ENCODE results near the gene TMEM61.
"Not testable (repeated sequence)": the region's sequence is repeated elsewhere in the genome, so short reads cannot be mapped to it uniquely, and the experiment has no call there.

The TMEM61 gene

GRCh38 chr1:54962612-54963395 lies 17.6 kb upstream of the TMEM61 start:
- no peak for DNase-seq (ENCODE audit: low read depth)

DNA sequence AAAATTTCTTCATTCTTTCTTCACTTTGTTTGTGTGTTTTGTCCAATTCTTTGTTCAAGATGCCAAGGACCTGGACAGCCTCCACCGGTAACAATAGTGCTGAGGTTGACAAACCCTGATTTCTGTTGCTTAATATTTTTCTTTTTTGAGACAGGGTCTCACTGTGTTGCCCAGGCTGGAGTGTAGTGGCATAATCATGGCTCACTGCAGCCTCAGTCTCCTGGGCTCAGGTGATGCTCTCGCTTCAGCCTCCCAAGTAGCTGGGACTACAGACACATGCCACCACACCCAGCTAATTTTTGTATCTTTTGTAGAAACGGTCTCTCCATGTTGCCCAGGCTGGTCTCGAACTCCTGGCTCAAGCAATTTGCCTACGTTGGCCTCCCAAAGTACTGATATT lies 16.6 kb upstream of the TMEM61 start:
- DNase-seq (ENCODE audit: low read depth) = not testable (repeated sequence)

- DNase-seq (ENCODE audit: low read depth) = no peak
Measured at GRCh38 chr1:54965624-54966340, 14.6 kb upstream of the TMEM61 start.

DNA sequence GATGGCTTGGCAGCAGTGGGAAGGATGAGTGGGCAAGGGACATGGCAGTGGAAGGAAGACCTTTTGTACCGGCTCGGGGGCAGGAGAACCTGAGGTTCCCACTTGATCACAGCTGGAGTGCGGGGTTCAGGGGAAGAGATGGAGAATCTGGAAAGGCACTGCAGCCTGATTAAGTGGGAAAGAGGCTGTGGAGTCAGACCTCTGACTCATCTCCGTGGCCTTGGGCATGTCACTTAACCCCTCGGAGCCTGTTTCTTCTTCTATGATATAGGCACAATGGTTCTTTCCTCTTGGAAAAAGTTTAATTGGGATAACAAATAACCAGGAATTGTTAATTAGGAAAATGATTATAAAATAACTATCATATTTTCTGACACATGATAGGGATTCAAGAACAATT lies 13.1 kb upstream of the TMEM61 start:
- DNase-seq (ENCODE audit: low read depth) = no peak

GRCh38 chr1:54968551-54968950 lies 11.9 kb upstream of the TMEM61 start:
- no peak for DNase-seq (ENCODE audit: low read depth)

GRCh38 chr1:54969879-54970278 lies 10.5 kb upstream of the TMEM61 start:
- DNase-seq (ENCODE audit: low read depth) = no peak

- no peak for DNase-seq (ENCODE audit: low read depth)
Measured at GRCh38 chr1:54970901-54971300, 9.5 kb upstream of the TMEM61 start.

DNA sequence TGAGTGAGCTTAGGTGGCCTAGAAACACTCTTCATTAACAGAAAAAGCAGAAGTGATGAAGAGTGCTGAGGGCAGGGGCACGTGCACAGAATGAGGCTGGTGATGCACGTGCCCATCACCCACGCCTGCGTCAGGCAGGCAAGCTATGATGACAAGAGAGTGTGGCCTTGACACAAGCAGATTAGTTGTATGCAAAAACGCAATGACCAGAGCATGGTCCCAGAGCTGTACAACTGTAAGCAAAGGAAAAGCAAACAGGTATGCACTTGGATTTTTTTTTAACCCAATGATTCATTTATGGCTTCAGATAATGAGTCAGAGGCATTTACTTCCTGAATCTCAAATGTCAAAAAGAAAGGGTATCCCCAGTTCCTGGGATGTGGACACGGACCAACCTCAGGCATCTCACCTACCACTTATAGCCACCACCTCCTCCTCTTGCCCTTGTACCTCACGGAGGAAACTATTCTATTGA lies 9.1 kb upstream of the TMEM61 start:
- no peak for DNase-seq (ENCODE audit: low read depth)

GRCh38 chr1:54972436-54972835 lies 8.0 kb upstream of the TMEM61 start:
- DNase-seq (ENCODE audit: low read depth) = no peak

DNA sequence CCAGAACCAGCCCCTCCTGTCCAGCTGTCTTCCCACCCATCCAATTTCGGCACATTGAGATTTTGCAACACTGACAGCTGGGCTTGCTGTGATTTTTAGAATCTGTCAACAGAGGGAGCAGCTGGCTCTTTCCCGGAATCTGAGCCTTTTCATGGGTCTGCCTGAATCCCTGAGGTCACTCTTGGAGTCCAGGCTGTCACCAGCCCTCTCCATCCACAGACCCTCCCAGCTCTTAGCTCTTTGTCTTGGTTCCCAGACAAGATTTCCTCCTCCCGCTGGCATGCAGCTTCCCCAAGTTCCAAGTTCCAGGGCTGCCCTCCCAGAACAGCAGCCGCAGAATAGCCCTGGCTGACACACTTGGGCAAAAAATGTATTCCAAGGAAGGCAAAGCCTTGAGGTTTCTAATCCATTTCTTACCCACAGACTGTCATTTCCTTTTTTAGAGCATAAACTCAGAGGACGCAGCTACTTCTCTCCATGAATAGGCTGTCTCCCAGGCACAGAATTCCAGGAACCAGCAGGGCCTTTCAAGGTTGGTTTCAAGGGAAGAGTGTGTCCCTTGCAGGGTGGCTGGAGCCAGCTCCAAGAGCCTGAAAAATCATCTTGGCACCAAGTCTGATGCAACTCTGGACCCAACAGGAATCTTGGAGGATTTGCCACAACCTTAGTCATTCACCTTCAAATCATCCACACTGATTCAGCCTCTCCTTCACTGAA lies 7.1 kb upstream of the TMEM61 start:
- no peak for DNase-seq (ENCODE audit: low read depth)

DNA sequence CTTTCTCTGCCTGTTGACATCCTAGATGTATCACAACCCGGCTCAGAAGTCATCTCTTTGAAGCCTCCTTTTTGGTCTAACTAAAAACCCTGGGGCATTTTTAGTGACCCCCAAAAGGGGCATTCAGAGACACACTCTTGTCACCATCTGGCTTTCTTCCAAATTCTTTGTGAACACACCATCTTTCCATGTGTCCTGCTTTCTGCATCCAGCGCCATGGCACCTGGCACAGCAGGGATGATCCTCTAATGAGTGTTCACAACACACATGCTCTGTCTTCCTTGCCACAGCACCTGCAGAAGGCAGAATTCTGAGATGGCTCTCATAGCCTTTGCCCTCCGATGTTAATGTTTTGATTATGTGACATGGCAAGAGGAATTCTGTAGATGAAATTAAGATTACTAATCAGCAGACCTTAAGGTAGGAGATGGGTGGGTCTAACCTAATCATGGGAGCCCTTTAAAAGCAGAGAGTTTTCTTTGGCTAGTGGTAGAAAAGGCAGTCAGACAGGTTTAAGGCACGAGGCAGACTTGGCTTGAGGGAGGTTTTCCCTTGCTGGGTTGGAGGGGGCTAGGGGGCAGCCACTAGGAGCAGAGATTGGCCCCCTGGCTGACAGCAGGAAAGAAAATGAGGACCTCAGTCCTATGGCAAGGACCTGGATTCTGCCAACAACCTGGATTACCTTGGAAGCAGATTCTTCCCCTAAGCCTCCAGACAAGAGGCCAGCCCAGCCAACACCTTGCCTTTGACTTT lies 4.9 kb upstream of the TMEM61 start:
- DNase-seq (ENCODE audit: low read depth) = no peak

- no peak for DNase-seq (ENCODE audit: low read depth)
Measured at GRCh38 chr1:54976747-54977146, 3.7 kb upstream of the TMEM61 start.

GRCh38 chr1:54977533-54978297 lies 2.7 kb upstream of the TMEM61 start:
- no peak for DNase-seq (ENCODE audit: low read depth)

DNA sequence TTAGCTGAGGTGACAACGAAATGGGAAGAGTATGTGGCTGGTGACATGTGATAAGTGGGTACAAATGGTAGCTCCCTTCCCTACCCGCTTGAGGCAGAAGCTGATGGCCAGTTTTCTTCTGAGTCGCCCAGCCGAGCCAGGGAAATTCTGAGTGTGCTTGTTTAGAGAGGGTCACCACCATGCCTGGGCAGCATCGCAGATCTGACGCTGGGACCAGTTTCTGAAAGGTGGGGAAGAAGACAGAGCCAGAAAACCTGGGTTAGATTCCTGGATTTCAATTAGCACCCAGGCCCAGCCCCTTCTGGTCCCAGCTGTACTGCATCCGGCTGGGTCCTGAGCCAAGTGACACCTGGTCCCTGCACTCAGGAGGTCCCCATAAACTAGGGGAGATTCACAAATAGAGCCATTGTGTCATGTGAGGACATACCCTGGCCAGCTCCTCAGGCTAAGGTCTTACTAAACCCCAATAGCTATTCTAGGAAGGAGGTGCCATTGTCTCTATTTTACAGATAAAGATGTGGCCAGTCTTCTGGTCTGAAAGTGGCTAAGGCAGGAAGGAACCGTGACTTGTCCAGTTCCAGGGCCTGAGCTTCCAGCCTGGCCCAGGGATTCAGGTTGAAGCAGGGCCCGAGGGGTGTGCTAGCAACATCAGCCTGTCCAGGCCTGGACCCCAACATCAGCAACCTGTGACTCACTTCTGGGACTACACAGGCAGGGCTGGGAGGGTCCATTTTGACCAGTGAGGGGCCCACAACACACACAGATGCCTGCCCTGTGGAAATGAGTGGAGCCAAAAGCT lies 1.7 kb upstream of the TMEM61 start:
- no peak for DNase-seq (ENCODE audit: low read depth)

DNA sequence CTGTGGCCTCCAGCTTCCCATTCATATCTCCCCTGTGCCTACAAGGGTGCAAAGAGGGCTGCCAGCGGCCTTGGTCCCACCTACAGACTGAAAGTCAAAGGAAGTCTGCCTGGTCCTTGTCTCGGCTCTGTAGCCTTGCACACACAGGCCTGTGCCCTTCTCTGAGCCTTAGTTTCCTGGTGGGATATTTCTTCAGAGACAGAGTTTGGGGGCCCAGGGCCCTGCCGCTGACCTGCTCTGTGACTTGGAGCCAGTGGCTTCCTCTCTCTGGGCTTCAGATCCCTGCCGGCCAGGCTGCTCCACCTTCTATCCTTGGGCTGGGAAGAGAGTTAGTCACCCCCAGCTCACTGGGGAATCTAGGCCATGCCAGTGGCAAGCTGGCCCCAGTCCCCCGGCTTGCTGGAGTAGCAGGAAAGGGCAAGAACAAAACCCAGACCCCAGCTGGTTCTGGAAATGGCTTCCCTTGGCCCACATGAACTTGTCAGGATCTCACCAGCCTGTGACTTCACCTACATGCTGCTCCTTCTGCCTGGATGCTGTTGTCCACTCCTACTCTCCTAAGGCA lies 1.0 kb upstream of the TMEM61 start:
- DNase-seq (ENCODE audit: low read depth) = no peak

- DNase-seq (ENCODE audit: low read depth) = no peak
Measured at GRCh38 chr1:54980046-54980527, 341 bp upstream of the TMEM61 start.

- no peak for DNase-seq (ENCODE audit: low read depth)
Measured at GRCh38 chr1:54981466-54981865, 1.0 kb downstream of the TMEM61 start.

- DNase-seq (ENCODE audit: low read depth) = no peak
Measured at GRCh38 chr1:54982739-54983138, 2.3 kb downstream of the TMEM61 start.

GRCh38 chr1:54984131-54984842 lies 3.9 kb downstream of the TMEM61 start:
- DNase-seq (ENCODE audit: low read depth) = no peak
